Left lung (tissue), 10 donors: ENCODE data around the gene SSBP2. TPM values are rescaled to one million over a fixed set of nuclear protein-coding genes. Genes with fewer than 3 reads are reported as not detected.

Source experiments
- ATAC-seq: fragments of 200-7000 bp; cut with Tn5 transposase; one replicate; pipeline ENCODE4 v1.9.1; 2020; ENCODE audit warnings: moderate library complexity
- DNase-seq, 4 donors: peaks; one replicate each; pipeline ENCODE4 v3.0.0-alpha.2; 2013 to 2020
- H3K27ac ChIP-seq, 2 donors: fragments of 200-600 bp; sonication (generic) in 1 of 2; one replicate each; pipeline versions ENCODE4 v1.5.0 to v1.8.0; 2020 to 2021
- H3K27me3 ChIP-seq, 2 donors: fragments of 200-600 bp; sonication (generic) in 1 of 2; one replicate each; pipeline versions ENCODE4 v1.5.0 to v1.8.0; 2020 to 2021
- H3K36me3 ChIP-seq, 2 donors: fragments of 200-600 bp; sonication (generic) in 1 of 2; one replicate each; pipeline versions ENCODE4 v1.5.0 to v1.8.0; 2020 to 2021
- H3K4me1 ChIP-seq, 2 donors: fragments of 200-600 bp; one replicate each; pipeline ENCODE4 v1.8.0; 2021
- H3K4me3 ChIP-seq, 2 donors: fragments of 200-600 bp; sonication (generic) in 1 of 2; one replicate each; pipeline versions ENCODE4 v1.5.0 to v1.8.0; 2020 to 2021; ENCODE audit warnings: mild to moderate bottlenecking in 1 of 2
- H3K9me3 ChIP-seq, 2 donors: fragments of 200-600 bp; sonication (generic) in 1 of 2; one replicate each; pipeline versions ENCODE4 v1.5.0 to v1.8.0; 2020 to 2021
- intact Hi-C, 2 donors: fragments of 100-400 bp; cut with DNase I; formaldehyde crosslinking; loops; one replicate each; pipeline versions ENCODE4 v1.11.2 to v1.14.2; 2022
- polyA plus RNA-seq, 6 donors: library from polyadenylated mRNA; unstranded; fragments of 120-200 nt; gene quantifications; one replicate each; pipeline ENCODE4 v1.2.1, GENCODE V29; 2013; ENCODE audit not compliant: insufficient read length in 6 of 6
- total RNA-seq, 2 donors: library from RNA; stranded (reverse); fragmentation: NEBNext Ultra II Directional; extraction: Animal tissue kit (Norgen Biotek cat#: 25700); gene quantifications; one replicate each; pipeline ENCODE4 v1.2.1, GENCODE V29; 2021
- TF ChIP-seq, protein P1 (sequence below), 2 donors: fragments of 200-600 bp; sonication (generic) in 1 of 2; IDR thresholded peaks; one replicate each; pipeline versions ENCODE4 v1.5.0 to v1.8.0; 2021; ENCODE audit warnings: antibody characterized with exemption in 2 of 2
- donor health status: DM: no; HTN: yes; CAD: no.
- donor health status: DM: no; HTN: no; CAD: no.

Gene SSBP2
- total and polyA plus RNA-seq, 8 donors: 31.6 to 103 (median 74.8) TPM

DNA sequence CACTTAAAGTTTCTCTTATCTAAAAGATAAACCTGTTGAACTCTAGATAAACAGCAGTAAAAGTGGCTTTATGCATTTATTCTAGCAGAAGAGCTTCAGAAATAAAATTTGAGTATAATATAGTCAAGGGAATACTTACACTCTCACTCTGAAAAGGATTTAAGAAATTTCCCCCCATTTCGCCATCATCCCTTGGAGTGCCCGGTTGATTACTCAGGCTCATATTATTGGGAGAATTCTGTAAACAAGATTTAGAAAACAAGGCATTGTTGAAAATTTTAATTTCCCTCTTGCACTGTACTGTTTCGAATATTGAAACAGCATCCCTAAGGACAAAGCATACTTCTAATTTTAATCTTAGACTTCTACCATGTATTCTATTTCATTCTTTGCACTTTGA lies 322.5 kb downstream of the SSBP2 start:
- no peaks in the 10 kb centered on the region for H3K27me3 ChIP-seq
- DNase-seq (no peak), ATAC-seq (no peak)
- intact Hi-C loops: loop anchor here in 1 of 2 donors (10.0 kb wide), 1 partner anchor 316 kb away; no protein-coding TSS in a partner anchor
- TF ChIP-seq, protein P1, sequence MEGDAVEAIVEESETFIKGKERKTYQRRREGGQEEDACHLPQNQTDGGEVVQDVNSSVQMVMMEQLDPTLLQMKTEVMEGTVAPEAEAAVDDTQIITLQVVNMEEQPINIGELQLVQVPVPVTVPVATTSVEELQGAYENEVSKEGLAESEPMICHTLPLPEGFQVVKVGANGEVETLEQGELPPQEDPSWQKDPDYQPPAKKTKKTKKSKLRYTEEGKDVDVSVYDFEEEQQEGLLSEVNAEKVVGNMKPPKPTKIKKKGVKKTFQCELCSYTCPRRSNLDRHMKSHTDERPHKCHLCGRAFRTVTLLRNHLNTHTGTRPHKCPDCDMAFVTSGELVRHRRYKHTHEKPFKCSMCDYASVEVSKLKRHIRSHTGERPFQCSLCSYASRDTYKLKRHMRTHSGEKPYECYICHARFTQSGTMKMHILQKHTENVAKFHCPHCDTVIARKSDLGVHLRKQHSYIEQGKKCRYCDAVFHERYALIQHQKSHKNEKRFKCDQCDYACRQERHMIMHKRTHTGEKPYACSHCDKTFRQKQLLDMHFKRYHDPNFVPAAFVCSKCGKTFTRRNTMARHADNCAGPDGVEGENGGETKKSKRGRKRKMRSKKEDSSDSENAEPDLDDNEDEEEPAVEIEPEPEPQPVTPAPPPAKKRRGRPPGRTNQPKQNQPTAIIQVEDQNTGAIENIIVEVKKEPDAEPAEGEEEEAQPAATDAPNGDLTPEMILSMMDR (IDR thresholded peaks at IDR 0.05): no peak
- H3K27ac ChIP-seq: no peak overlapping the region
- H3K4me3 ChIP-seq: no peak overlapping the region
- H3K9me3 ChIP-seq: no peaks in the 10 kb centered on the region
- peaks cover 0 to 12% of the 10 kb centered on the region in 2 donors for H3K4me1 ChIP-seq
- no peaks in the 10 kb centered on the region for H3K36me3 ChIP-seq

DNA sequence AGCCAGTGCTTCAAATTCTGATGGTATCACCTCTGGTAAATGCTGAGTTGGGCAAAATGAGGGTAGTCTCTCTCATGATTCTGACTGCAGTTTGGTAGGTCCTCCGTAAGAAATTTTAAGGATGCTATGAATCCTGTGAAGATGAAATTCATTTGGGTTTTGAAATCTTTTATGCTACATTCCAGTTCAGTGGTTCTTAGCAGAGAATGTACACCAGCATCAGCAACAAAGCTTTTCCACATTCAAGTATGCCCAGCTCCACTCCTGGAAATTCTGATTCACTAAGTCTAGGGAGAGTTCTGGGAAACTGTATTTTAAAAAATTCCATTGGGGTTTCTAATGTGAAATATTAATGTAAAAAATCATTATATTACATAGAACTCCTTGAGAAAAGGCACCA lies 323.3 kb downstream of the SSBP2 start:
- H3K27ac ChIP-seq: no peak overlapping the region
- no peak overlapping the region for H3K4me3 ChIP-seq
- DNase-seq (no peak), ATAC-seq (no peak)
- H3K36me3 ChIP-seq: no peaks in the 10 kb centered on the region
- no peaks in the 10 kb centered on the region for H3K9me3 ChIP-seq
- H3K4me1 ChIP-seq: peaks cover 0 to 12% of the 10 kb centered on the region in 2 donors
- H3K27me3 ChIP-seq: no peaks in the 10 kb centered on the region
- TF ChIP-seq, protein P1 (IDR thresholded peaks at IDR 0.05): no peak
- intact Hi-C loops: loop anchor here in 1 of 2 donors (10.0 kb wide), 1 partner anchor 317 kb away; no protein-coding TSS in a partner anchor

DNA sequence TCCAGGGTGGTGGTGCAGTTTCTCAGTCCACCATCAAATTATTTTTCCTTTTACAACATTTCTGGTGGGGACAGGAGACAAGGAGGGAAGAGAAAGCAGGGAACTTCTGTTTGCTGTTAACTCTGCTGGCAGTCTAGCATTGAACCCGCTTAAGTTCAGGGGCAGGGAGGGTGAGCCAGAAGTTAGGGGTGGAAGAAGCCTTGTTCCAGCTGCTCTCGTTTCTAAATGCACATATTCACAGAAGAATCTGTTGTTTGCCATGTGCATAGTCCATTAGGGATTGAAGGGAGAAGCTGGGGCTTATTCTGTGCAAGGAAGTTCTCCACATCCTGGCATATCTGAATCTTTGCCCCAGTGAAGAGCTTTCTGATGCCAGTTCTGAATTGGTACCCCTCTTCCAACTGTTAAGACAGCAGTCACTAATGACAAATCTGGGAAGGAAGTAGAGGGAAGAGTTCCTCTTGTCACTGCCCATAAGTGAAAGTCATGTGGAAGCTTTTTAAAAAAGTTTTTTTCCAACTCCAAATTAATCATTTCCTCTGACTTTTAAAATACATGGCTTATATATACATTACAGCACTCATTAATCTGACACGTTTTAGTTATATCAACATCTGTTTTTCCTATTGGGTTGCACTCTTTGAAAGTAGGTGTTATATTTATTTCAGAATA lies 324.4 kb downstream of the SSBP2 start:
- Histone ChIP-seq H3K36me3 (no peaks in the 10 kb centered on the region), H3K4me3 (no peak overlapping the region), H3K27ac (peak overlapping the region in 1 of 2 donors; percentile 9), H3K27me3 (no peaks in the 10 kb centered on the region), H3K4me1 (peaks cover 0 to 12% of the 10 kb centered on the region in 2 donors), H3K9me3 (no peaks in the 10 kb centered on the region)
- intact Hi-C loops: loop anchor here in 1 of 2 donors (10.0 kb wide), 1 partner anchor 318 kb away; no protein-coding TSS in a partner anchor
- TF ChIP-seq, protein P1 (IDR thresholded peaks at IDR 0.05): no peak
- DNase-seq (peak in 1 of 4 donors; percentile 60), ATAC-seq (no peak)

DNA sequence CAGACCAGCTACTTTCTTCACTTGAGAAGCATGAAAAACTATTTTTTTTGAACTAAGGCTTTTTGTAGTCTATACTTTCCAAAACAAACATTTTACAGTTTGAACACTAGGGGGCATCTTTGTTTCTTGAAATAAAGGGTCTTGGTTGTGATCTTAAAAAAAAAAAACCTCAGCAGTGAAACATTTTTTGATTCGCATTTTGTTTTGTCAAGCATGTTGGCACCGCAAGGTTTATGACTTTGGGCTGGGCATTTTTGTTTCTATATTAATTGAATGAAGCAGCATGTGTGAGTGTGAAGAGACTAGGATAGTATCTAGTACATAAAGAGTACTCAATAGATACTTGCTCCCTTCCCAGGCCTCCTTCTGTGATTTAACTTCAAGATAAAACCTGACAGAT lies 325.3 kb downstream of the SSBP2 start:
- intact Hi-C loops: loop anchor here in 1 of 2 donors (10.0 kb wide), 1 partner anchor 319 kb away; no protein-coding TSS in a partner anchor
- Histone ChIP-seq H3K36me3 (no peaks in the 10 kb centered on the region), H3K4me3 (no peak overlapping the region), H3K27me3 (no peaks in the 10 kb centered on the region), H3K9me3 (no peaks in the 10 kb centered on the region), H3K4me1 (peaks cover 0 to 12% of the 10 kb centered on the region in 2 donors), H3K27ac (peak overlapping the region in 1 of 2 donors; percentile 9)
- ATAC-seq: peak; percentile 79
- TF ChIP-seq, protein P1 (IDR thresholded peaks at IDR 0.05): peak; percentile 52 to 57
- DNase-seq: peak in 1 of 4 donors; percentile 44

DNA sequence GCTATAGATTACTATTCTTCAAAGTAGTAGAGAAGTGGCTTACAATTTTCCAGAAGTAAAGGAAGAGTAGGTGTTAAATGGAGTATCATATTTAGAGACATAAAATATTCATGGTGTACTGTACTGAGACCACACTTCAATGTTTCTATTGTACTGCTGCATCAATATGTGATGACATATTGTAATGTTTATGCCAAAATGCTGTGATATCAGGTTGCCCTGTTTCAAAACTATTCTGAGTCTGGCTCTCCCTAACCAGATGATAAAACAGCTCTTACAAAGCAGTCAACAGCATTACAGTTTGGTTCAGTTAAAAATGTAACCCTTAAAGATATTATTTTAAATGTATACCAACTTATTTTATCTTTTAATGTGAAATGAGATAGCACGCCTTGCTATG lies 326.2 kb downstream of the SSBP2 start:
- intact Hi-C loops: loop anchor here in 1 of 2 donors (10.0 kb wide), 1 partner anchor 320 kb away; no protein-coding TSS in a partner anchor
- TF ChIP-seq, protein P1 (IDR thresholded peaks at IDR 0.05): no peak

More for the DNA sequence above, 326.2 kb downstream of the SSBP2 start:
- DNase-seq: no peak
- Histone ChIP-seq H3K27me3 (no peaks in the 10 kb centered on the region), H3K4me3 (no peak overlapping the region), H3K9me3 (no peaks in the 10 kb centered on the region), H3K36me3 (no peaks in the 10 kb centered on the region), H3K4me1 (peaks cover 0 to 12% of the 10 kb centered on the region in 2 donors), H3K27ac (no peak overlapping the region)
- no peak for ATAC-seq
